Cardiac fibroblast (primary cell): ENCODE measurements around the gene FAM131A.

Source experiments
- DNase-seq, 2 donors: peaks; one replicate each; pipeline versions ENCODE4 v3.0.0 to v3.0.0-alpha.2; 2010; ENCODE audit warnings: low read depth in 2 of 2
- H3K4me3 ChIP-seq, 2 donors: replicated peaks in 1 of 2; 1 replicate in 1 of 2; 2 replicates in 1 of 2; pipeline ENCODE4 v1.5.1; 2011; ENCODE audit warnings: low read depth in 2 of 2, low read length in 2 of 2, mild to moderate bottlenecking in 2 of 2, moderate library complexity in 1 of 2
- CTCF ChIP-seq: IDR thresholded peaks from one replicate; pipeline ENCODE4 v1.5.1; 2011; ENCODE audit warnings: low read depth, mild to moderate bottlenecking, low read length, inconsistent platforms

The FAM131A gene

GRCh38 chr3:184355261-184356040 is 18.1 kb downstream of the FAM131A start:
- TF ChIP-seq CTCF: no peak
- H3K4me3 ChIP-seq: no peak overlapping the region

GRCh38 chr3:184357248-184358123 is 20.1 kb downstream of the FAM131A start:
- DNase-seq: no peak
- no peak for TF ChIP-seq CTCF
- H3K4me3 ChIP-seq: no peak overlapping the region

More at GRCh38 chr3:184355261-184356040, 18.1 kb downstream of the FAM131A start:
- no peak for DNase-seq

DNA sequence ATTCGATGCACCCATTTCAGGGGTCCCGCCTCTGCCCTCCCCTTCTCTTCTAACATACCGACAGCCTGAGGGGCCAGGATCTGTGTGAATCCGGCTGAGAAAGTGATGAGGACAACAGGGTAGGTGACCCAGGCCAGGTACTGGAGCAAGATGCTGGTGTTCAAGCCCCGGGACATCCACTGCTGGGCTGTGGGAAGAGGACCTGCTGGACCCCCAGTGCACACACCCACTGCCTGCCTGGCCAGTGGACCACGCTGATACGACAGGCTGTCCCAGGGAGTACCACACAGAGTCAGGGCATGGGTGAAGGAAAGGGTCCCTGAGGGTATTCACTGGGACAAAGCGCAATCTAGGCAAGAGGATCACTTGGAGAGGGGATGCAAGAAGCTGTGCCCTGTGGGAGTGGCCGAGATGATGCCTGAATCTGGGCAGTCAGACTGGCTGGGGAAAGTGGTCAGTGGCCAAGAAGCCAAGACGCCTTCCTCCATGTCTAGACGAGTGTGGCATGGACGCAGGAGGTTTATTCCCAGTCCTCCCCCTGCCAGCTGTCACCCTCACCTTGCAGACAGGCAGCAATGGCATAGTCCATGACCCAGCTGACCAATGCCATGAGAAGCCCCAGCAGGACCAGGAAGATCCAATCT is 20.8 kb downstream of the FAM131A start:
- TF ChIP-seq CTCF: no peak
- DNase-seq: no peak
- no peak overlapping the region for H3K4me3 ChIP-seq

- no peak for TF ChIP-seq CTCF
Observed at GRCh38 chr3:184358921-184359350, 21.5 kb downstream of the FAM131A start.

DNA sequence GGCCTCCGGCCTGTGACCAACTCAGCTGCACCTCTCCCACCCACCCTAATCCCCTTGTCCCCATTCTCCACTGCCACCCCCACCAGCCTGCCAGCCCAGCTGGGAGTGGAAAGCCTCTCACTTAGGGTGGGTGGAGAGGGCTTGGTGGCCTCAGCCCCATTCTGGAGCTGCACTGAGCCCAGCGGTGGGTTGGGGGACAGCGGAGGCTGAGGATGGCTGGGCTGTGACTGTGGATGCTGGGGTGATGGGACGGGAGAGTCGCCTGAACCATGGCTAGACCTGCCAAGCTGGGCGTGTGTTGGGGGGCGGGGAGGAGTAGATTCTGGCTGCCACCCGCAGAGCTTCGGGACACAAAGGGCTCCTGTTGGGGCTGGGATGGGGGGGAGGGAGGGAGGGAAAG is 22.2 kb downstream of the FAM131A start:
- no peak overlapping the region for H3K4me3 ChIP-seq
- DNase-seq: no peak
- no peak for TF ChIP-seq CTCF

More at GRCh38 chr3:184358921-184359350, 21.5 kb downstream of the FAM131A start:
- DNase-seq: no peak
- no peak overlapping the region for H3K4me3 ChIP-seq

GRCh38 chr3:184360070-184360928 is 22.9 kb downstream of the FAM131A start:
- DNase-seq: no peak
- TF ChIP-seq CTCF: no peak
- H3K4me3 ChIP-seq: peak overlapping the region; percentile 74 to 81
